Osteoblast (primary cell): ENCODE data around the gene NDFIP2. TPM values are rescaled to one million over a fixed set of nuclear protein-coding genes. Genes with fewer than 3 reads are reported as not detected.

Source experiments
- DNase-seq: peaks from one replicate; pipeline ENCODE4 v3.0.0; 2011; ENCODE audit warnings: low spot score, mixed read lengths; ENCODE audit not compliant: insufficient read length; ENCODE audit errors: missing footprints
- H2AFZ ChIP-seq: 2 replicates; pipeline ENCODE4 v1.6.0; 2011; ENCODE audit warnings: mild to moderate bottlenecking, low read length
- H3K27ac ChIP-seq: 2 replicates; pipeline ENCODE4 v1.5.1; 2011; ENCODE audit warnings: mild to moderate bottlenecking, low read depth, low read length, moderate library complexity
- H3K27me3 ChIP-seq: 2 replicates; pipeline ENCODE4 v1.6.0; 2012; ENCODE audit warnings: mild to moderate bottlenecking, control low read depth, inconsistent platforms, low read length, moderate library complexity; ENCODE audit not compliant: insufficient read depth
- H3K36me3 ChIP-seq: 2 replicates; pipeline ENCODE4 v1.5.1; 2011; ENCODE audit warnings: mild to moderate bottlenecking, low read length, control low read depth, moderate library complexity; ENCODE audit not compliant: insufficient read depth
- H3K4me1 ChIP-seq: 2 replicates; pipeline ENCODE4 v1.5.1; 2011; ENCODE audit warnings: mild to moderate bottlenecking, low read length, control low read depth, moderate library complexity; ENCODE audit not compliant: insufficient read depth
- H3K4me2 ChIP-seq: 2 replicates; pipeline ENCODE4 v1.6.0; 2011; ENCODE audit warnings: mild to moderate bottlenecking, low read length; ENCODE audit not compliant: insufficient read depth
- H3K4me3 ChIP-seq: fragments of 200-600 bp; sonication (generic); 3 replicates; pipeline ENCODE4 v1.5.1; 2012; ENCODE audit warnings: mild to moderate bottlenecking, low read length, inconsistent platforms; ENCODE audit not compliant: insufficient read depth
- H3K79me2 ChIP-seq: 2 replicates; pipeline ENCODE4 v1.6.0; 2012; ENCODE audit warnings: mild to moderate bottlenecking, low read length, control low read depth, inconsistent platforms; ENCODE audit not compliant: insufficient read depth
- H3K9me3 ChIP-seq: 2 replicates; pipeline ENCODE4 v1.5.1; 2011; ENCODE audit warnings: low read depth, low read length, control low read depth
- H4K20me1 ChIP-seq: 2 replicates; pipeline ENCODE4 v1.6.0; 2012; ENCODE audit warnings: mild to moderate bottlenecking, low read length, control low read depth; ENCODE audit not compliant: insufficient read depth
- CTCF ChIP-seq: IDR thresholded peaks from 2 replicates; pipeline ENCODE4 v1.5.1; 2011; ENCODE audit warnings: mild to moderate bottlenecking, low read depth, low read length, moderate library complexity; ENCODE audit errors: extremely low read depth
- total RNA-seq: library from RNA; depleted of rRNA; stranded (reverse); fragments of >200 nt; gene quantifications from 2 replicates; pipeline ENCODE4 v1.2.3, GENCODE V29; 2012

NDFIP2 gene
- total RNA-seq, 1 donor, result 56.5 TPM

GRCh38 chr13:79448413-79448812, 32.5 kb upstream of the NDFIP2 start:
- Histone ChIP-seq H3K27ac (no peak overlapping the region), H3K36me3 (no peaks in the 10 kb centered on the region), H3K9me3 (no peaks in the 10 kb centered on the region), H3K4me2 (no peak overlapping the region), H2AFZ (no peak overlapping the region), H3K79me2 (no peaks in the 10 kb centered on the region), H3K27me3 (no peaks in the 10 kb centered on the region), H3K4me1 (peaks cover 17% of the 10 kb centered on the region), H3K4me3 (no peak overlapping the region), H4K20me1 (no peaks in the 10 kb centered on the region)
- no peak for TF ChIP-seq CTCF
- DNase-seq, result no peak

- H3K4me2 ChIP-seq, result no peak overlapping the region
- DNase-seq, result no peak
- no peak overlapping the region for H3K4me3 ChIP-seq
- TF ChIP-seq CTCF, result no peak
- no peaks in the 10 kb centered on the region for H4K20me1 ChIP-seq
- no peaks in the 10 kb centered on the region for H3K9me3 ChIP-seq
- no peaks in the 10 kb centered on the region for H3K36me3 ChIP-seq
- no peaks in the 10 kb centered on the region for H3K79me2 ChIP-seq
- H3K27me3 ChIP-seq, result no peaks in the 10 kb centered on the region
- H3K27ac ChIP-seq, result no peak overlapping the region
- no peak overlapping the region for H2AFZ ChIP-seq
- peaks cover 20% of the 10 kb centered on the region for H3K4me1 ChIP-seq
Measured at GRCh38 chr13:79450110-79450509, 30.8 kb upstream of the NDFIP2 start.

GRCh38 chr13:79451500-79451962, 29.4 kb upstream of the NDFIP2 start:
- Histone ChIP-seq H3K27me3 (no peaks in the 10 kb centered on the region), H2AFZ (peak overlapping the region; percentile 47), H4K20me1 (no peaks in the 10 kb centered on the region), H3K9me3 (no peaks in the 10 kb centered on the region), H3K4me3 (no peak overlapping the region), H3K4me2 (peak overlapping the region; percentile 62), H3K27ac (peak overlapping the region; percentile 93), H3K4me1 (peaks cover 27% of the 10 kb centered on the region), H3K79me2 (no peaks in the 10 kb centered on the region), H3K36me3 (no peaks in the 10 kb centered on the region)
- peak; percentile 90 for DNase-seq
- no peak for TF ChIP-seq CTCF

- no peaks in the 10 kb centered on the region for H3K36me3 ChIP-seq
- no peak for DNase-seq
- H4K20me1 ChIP-seq, result no peaks in the 10 kb centered on the region
- H3K79me2 ChIP-seq, result no peaks in the 10 kb centered on the region
- H2AFZ ChIP-seq, result peak overlapping the region; percentile 1
- no peaks in the 10 kb centered on the region for H3K9me3 ChIP-seq
- H3K27ac ChIP-seq, result peak overlapping the region; percentile 93
- TF ChIP-seq CTCF, result no peak
- H3K4me2 ChIP-seq, result no peak overlapping the region
- no peak overlapping the region for H3K4me3 ChIP-seq
- H3K4me1 ChIP-seq, result peaks cover 27% of the 10 kb centered on the region
- no peaks in the 10 kb centered on the region for H3K27me3 ChIP-seq
Measured at GRCh38 chr13:79452239-79452913, 28.6 kb upstream of the NDFIP2 start.
